Right ventricle myocardium inferior (tissue), 1 donor: ENCODE results near the gene RNASE13. TPM values are rescaled to one million over a fixed set of nuclear protein-coding genes. Genes with fewer than 3 reads are reported as not detected.

ENCODE experiments used
- ATAC-seq: fragments of 200-7000 bp; cut with Tn5 transposase; one replicate; pipeline ENCODE4 v1.9.1; 2020; ENCODE audit warnings: mild to moderate bottlenecking, moderate library complexity
- DNase-seq: peaks from one replicate; pipeline ENCODE4 v3.0.0; 2021; ENCODE audit errors: missing footprints
- intact Hi-C: fragments of 100-400 bp; cut with DNase I; formaldehyde crosslinking; loops from one replicate; pipeline ENCODE4 v1.11.0; 2022
- long read RNA-seq: library from polyadenylated mRNA; unstranded; transcript quantifications from one replicate; pipeline ENCODE4 v2.0.0, GENCODE V29; 2021
- total RNA-seq: library from RNA; stranded (reverse); fragmentation: NEBNext Ultra II Directional; extraction: Animal tissue kit (Norgen Biotek cat#: 25700); gene quantifications from one replicate; pipeline ENCODE4 v1.2.1, GENCODE V29; 2021
- donor health status: DM: no; HTN: yes; CAD: no; lungs with severe emphysema.

RNASE13 gene, protein sequence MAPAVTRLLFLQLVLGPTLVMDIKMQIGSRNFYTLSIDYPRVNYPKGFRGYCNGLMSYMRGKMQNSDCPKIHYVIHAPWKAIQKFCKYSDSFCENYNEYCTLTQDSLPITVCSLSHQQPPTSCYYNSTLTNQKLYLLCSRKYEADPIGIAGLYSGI
- total RNA-seq = not detected
- long read RNA-seq = 0 reads

GRCh38 chr14:21034707-21035106 is at the start of gene RNASE13:
TSS of gene RNASE13 (minus strand) at chr14:21034807. CDS start at chr14:21034288, 519 bp downstream.
- DNase-seq (no peak), ATAC-seq (no peak)
- intact Hi-C loops = no loop called here

- DNase-seq (no peak), ATAC-seq (no peak)
- intact Hi-C loops = no loop called here
Observed at GRCh38 chr14:21084396-21084795, 49.8 kb upstream of the RNASE13 start.

DNA sequence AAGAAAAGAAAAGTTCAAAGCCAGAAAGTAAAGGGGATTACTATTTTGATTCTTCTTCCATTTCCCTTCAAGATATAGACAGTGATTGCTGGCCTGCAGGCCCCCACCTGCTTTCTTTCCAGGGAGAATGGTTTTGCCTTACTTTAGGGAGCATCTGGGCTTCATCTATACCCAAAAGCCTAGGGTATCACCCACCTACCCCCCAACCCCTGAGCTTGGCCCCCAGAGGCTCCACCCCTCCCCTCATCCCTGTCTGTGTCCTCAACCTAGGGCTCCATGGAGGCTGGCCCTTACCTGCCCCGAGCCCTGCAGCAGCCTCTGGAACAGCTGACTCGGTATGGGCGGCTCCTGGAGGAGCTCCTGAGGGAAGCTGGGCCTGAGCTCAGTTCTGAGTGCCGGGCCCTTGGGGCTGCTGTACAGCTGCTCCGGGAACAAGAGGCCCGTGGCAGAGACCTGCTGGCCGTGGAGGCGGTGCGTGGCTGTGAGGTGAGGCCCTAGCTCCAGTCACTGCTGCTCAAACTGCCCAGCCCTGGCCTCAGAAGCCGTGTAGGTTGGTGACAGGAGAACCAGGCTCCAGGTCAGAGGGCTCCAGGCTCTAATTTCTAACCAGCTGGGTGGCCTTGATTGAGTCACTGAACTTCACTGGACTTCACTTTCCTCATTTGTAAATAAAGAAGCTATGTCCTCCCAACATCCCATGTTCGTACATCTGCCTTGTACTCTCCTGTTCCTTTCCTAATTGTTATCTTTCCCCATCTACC is 49.1 kb upstream of the RNASE13 start:
- intact Hi-C loops = no loop called here
- DNase-seq (no peak), ATAC-seq (no peak)

- DNase-seq = no peak
- intact Hi-C loops = no loop called here
- no peak for ATAC-seq
Observed at GRCh38 chr14:21081521-21082142, 47.0 kb upstream of the RNASE13 start.

- ATAC-seq = no peak
- DNase-seq = no peak
- intact Hi-C loops = no loop called here
Observed at GRCh38 chr14:21078726-21079125, 44.1 kb upstream of the RNASE13 start.

GRCh38 chr14:21078287-21078686 is 43.7 kb upstream of the RNASE13 start:
- DNase-seq = no peak
- intact Hi-C loops = no loop called here
- ATAC-seq = no peak

DNA sequence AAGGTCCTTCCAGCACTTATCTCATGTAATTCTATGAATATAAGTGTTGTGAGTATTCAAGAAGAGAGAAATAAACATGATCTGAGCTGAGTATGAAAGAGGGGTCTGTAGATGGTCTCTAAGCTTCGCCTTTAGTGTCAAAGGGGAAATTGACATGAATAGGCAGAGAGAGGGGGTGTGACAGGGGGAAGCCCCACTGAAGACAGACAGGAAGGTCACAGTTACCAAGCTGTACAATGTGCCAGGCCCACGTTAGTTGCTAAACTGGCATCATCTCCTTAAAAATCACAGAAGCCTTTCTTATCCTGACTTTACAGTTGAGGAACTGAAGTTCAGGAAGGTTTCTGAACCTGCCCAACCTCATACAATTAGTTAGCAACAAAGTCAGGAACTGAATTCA is 43.1 kb upstream of the RNASE13 start:
- no peak for ATAC-seq
- intact Hi-C loops = no loop called here
- no peak for DNase-seq

DNA sequence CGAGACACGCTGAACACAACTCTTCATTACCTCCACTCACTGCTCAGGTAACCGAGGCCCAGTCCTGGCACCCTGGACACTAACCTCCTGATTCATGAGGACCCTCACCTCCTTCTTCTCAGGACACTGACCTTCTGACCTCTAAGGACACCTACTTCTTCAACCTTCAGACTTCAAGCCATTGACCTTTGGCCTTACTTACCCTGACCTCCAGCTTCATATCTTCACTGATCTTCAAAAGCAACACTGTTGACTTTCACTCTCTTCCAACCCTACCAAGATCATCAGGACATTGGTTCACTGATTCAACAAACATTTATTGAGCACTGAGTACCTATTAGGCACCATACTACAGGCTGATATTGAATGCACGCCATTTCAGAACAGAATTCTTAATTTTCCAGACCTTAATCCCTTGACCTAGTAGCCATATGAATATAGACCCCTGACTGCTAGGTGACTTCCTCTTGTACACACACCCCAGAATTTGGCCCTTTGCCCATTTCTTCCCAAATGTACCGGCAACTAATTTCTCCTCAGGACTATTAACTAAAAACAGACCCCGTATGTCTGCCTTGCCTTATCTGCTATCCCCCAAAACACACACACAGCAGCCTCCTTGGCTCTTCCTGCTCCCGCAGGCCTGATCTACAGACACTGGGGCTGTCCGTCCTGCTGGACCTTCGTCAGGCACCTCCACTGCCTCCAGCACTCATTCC is 41.3 kb upstream of the RNASE13 start:
- ATAC-seq (no peak), DNase-seq (no peak)
- intact Hi-C loops = no loop called here

GRCh38 chr14:21074398-21075272 is 40.0 kb upstream of the RNASE13 start:
- intact Hi-C loops = no loop called here
- ATAC-seq (no peak), DNase-seq (no peak)

- no peak for DNase-seq
- ATAC-seq = no peak
- intact Hi-C loops = no loop called here
Observed at GRCh38 chr14:21073921-21074320, 39.3 kb upstream of the RNASE13 start.

DNA sequence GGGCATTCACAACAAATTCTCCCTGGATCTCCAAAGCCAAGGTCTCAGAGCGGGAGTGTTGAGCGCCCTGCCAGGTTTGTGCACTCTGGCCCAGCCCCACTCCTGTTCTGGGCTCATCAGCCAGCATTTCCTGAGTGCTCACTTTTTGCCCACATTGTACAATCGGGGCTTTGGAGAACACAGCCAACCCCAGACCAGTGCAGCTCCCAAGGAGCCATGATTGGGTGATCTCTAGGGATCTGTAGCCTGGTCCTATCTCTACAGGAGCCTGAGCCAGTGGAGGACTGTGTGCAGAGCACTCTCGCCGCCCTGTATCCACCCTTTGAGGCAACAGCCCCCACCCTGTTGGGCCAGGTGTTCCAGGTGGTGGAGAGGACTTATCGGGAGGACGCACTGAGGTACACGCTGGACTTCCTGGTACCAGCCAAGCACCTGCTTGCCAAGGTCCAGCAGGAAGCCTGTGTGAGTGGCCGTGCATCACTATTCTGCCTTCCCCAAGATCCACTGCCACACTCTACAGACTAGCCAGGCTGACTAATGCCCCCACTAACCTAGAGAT is 38.3 kb upstream of the RNASE13 start:
- intact Hi-C loops = no loop called here
- DNase-seq (no peak), ATAC-seq (no peak)

GRCh38 chr14:21072031-21072473 is 37.4 kb upstream of the RNASE13 start:
- intact Hi-C loops = no loop called here
- no peak for DNase-seq
- ATAC-seq = peak; percentile 37

DNA sequence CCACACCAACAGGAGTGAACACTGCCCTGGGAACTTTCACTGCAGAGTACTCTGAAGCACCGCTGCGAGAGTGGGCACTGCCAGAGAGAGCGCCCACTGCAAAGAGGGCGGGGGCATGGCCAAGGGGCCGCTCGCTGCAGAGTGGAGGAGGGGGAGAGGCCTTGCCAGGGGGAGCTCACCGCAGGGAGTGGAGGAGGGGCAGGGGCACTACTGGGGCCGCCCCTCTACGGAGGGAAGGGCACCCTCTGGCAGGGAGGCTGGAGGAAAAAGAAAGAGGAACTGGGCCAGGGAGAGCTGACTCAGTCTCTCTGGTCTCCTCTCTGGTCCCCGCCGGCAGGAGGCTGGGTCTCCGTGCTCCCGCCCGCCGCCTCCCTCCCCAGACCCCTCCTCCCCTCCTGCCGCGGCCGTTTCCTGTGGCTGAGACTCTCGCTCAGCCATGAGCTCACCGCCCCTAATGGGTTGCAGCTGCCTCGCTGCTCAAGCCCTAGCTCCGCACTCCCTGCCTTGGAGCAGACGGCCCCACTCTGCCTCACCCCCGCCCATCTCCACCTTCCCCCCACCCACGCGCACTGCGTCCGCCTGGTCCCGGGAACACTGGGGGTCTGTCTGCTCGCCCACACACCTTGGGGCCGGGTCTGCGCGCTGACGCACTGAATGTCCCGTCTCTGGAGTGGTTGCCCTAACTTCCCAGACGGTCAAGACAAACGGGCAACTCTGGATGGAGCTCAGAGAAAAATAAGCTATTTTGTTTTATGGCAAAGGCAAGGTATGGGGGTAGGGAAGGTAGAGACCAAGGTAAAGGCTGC is 36.8 kb upstream of the RNASE13 start:
- ATAC-seq (peak; percentile 75), DNase-seq (peak; percentile 96)
- intact Hi-C loops = loop anchor here (1.0 to 2.0 kb wide), 2 partner anchors 21 to 45 kb away; no protein-coding TSS in a partner anchor

DNA sequence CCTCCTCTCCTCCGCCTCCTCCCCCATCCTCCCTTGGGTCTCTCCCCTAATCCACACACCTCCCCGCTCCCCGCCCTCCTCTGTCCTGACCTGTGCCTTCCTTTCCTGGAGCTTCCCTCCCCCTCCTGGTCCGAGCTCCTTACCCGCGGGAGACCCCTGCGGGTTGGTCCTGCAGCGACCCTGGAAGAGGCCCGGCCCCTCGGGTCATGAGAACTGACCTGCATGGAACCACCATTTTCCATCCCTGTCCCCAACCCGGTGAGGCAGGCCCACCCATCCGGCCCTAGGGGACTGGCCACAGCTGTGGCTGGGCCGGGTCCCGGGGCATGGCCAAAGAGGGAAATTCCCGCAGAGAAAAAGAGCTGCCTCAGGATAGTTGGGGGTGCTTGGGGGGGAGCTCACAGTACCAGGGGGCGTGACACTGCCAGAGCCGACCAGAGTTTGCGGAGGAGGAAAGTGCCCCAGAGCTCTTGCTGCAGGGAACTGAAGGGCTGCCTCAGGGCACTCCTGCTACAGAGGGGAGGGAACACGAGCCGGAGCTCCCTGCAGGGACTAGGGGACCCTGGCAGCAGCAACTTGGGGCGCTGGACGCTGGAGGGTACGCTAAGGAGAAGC is 36.1 kb upstream of the RNASE13 start:
- ATAC-seq = peak; percentile 17
- intact Hi-C loops = loop anchor here (1.0 to 2.0 kb wide), 2 partner anchors 22 to 44 kb away; no protein-coding TSS in a partner anchor
- peak; percentile 86 for DNase-seq

- ATAC-seq = peak; percentile 69
- peak; percentile 87 for DNase-seq
Observed at GRCh38 chr14:21070083-21070609, 35.5 kb upstream of the RNASE13 start, which contains the start of gene ARHGEF40. TSS of gene ARHGEF40 (plus strand) at chr14:21070304. CDS start at chr14:21070397, 93 bp downstream.

DNA sequence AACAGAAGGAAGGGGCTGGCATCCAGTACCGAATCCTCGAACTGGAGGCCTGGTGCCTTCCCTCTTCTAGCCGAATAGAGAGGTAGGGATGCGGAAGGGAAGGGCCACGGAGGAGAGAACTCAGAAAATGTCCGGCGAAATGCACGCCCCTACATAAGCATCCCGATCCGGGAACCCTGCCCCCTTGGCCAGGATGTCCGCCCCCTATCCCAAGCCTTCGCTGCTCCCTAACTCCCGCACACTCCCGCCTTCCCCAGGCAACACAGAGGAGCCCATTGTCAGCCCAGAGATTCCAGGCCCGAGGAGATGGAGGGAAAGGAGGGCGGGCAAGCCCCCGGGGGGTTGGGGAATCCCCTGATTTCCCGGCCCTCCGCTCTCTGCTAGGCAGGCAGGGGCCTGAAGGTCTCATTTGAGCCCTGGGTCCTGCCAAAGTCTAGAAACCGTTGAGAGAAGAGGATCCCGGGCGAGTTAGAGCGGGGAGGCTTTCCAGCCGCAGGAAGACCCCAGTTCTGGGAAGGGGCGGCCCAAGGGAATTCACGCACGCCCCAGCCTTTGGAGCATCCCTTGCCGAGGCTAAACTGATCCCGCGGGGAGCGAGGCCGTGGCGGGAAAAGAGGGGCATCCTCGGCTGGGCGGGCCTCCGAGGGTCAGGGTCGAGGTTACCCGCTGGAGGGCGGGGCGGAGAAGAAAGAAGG is 34.9 kb upstream of the RNASE13 start:
- ATAC-seq (peak; percentile 38), DNase-seq (no peak)
- intact Hi-C loops = loop anchor here (2.0 kb wide), 1 partner anchor 43 kb away; no protein-coding TSS in a partner anchor

More at GRCh38 chr14:21070083-21070609, 35.5 kb upstream of the RNASE13 start, which contains the start of gene ARHGEF40:
- intact Hi-C loops = loop anchor here (2.0 kb wide), 1 partner anchor 43 kb away; no protein-coding TSS in a partner anchor
